GM19351 (cell line): ENCODE data around the gene DEDD.
A peak's percentile ranks its signal among the peaks of the same experiment; 100 is the strongest.
"Not testable (repeated sequence)": the region's sequence is repeated elsewhere in the genome, so short reads cannot be mapped to it uniquely, and the experiment has no call there.

Experiments
- ATAC-seq: cut with Tn5 transposase; IDR thresholded peaks from one replicate; pipeline ENCODE4 v1.9.1; 2021; ENCODE audit warnings: mild to moderate bottlenecking, moderate library complexity; ENCODE audit not compliant: unreplicated experiment

The DEDD gene

GRCh38 chr1:161128591-161129420 is 3.7 kb downstream of the DEDD start:
- ATAC-seq, result no peak

DNA sequence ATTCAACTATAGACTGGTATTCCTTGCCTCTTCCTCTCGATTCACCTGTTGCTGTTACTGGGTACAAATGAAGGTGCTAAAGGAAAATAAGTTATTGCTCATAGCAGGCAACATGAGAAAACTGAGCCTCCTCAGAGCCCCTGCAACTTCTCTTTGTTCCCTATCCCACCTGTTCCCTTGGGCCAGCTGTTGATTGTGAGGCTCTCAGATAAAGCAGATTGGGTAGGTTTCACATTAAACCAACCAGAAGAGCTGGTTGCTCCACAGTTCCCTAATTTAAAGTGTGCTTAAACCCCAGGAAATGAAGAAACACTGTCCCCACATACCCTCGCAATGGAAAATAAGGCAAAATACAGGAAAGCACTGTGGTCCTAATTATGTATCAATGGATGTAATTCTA is 4.8 kb downstream of the DEDD start:
- no peak for ATAC-seq

- no peak for ATAC-seq
Observed at GRCh38 chr1:161122967-161123366, 9.5 kb downstream of the DEDD start.

- ATAC-seq, result no peak
Observed at GRCh38 chr1:161121834-161122233, 10.6 kb downstream of the DEDD start.

DNA sequence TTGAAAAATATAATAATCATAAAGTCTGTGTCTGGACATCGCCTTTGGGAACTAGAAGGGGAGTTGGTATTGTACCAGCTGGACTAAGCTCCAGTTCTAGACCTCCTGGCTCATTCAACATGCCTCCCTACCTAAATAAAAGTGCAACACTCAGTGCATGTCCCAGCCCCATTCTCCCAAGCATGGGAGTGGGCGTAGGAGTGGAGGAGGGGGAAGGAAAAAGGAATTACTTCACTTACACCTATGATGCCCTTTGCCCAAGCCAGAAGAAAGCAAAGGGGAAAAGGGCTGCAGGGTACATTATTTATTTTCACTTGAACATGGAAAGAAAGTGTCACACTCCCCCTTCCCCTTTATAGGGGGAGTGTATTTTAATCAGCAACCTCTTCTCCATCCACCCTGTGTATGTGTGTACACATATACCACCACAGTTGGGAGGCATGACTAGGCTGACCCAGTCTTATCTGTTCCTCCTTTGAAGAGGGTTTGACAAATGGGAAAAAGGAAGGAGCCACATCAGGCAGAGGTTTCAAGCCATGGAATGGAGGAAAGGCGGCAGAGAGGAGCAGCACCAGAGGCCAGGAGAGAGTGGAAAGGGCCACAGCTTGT is 11.3 kb downstream of the DEDD start:
- no peak for ATAC-seq

- ATAC-seq, result peak; percentile 57
Observed at GRCh38 chr1:161119092-161119903, 13.2 kb downstream of the DEDD start.

- peak; percentile 79 for ATAC-seq
Observed at GRCh38 chr1:161117759-161118581, 14.5 kb downstream of the DEDD start, which contains the start of the genes NIT1 and PFDN2. NIT1 (plus strand) TSS chr1:161118105; CDS start chr1:161118177, 72 bp downstream. PFDN2 (minus strand) TSS chr1:161118037; CDS start chr1:161118026, 11 bp downstream.

DNA sequence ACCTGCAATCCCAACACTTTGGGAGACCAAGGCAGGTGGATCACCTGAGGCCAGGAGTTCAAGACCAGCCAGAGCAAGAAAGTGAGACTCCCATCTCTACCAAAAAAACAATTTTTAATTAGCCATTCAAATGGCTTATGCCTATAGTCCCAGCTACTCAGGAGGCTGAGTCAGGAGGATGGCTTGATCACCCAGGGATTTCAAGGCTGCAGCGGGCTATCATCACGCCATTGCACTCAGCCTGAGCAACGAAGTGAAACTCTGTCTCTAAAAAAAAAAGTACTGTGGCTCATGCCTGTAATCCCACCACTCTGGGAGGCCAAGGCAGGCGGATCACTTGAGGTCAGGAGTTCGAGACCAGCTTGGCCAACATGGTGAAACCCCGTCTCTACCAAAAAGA is 16.5 kb downstream of the DEDD start:
- not testable (repeated sequence) for ATAC-seq

GRCh38 chr1:161115132-161115711 is 17.2 kb downstream of the DEDD start:
- no peak for ATAC-seq

- ATAC-seq, result no peak
Observed at GRCh38 chr1:161114556-161114955, 17.9 kb downstream of the DEDD start.

GRCh38 chr1:161113915-161114314 is 18.6 kb downstream of the DEDD start:
- no peak for ATAC-seq

GRCh38 chr1:161111527-161111926 is 20.9 kb downstream of the DEDD start:
- no peak for ATAC-seq

DNA sequence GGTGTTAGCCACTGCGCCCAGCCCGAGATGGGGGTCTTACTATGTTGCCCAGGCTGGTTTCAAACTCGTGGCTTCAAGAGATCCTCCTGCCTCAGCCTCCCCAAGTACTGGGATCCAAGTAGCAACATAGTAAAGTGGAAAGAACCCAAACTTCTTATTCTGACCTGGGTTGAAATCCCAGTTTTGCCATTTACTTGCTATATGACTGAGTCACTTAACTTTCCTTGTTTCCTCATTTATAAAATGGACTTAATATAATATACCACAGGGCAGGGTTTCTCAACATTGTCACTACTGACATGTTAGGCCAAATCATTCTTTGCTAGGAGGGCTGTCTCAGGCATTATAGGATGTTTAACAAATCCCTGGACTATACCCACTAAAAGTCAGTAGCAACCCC is 21.4 kb downstream of the DEDD start:
- ATAC-seq, result no peak

DNA sequence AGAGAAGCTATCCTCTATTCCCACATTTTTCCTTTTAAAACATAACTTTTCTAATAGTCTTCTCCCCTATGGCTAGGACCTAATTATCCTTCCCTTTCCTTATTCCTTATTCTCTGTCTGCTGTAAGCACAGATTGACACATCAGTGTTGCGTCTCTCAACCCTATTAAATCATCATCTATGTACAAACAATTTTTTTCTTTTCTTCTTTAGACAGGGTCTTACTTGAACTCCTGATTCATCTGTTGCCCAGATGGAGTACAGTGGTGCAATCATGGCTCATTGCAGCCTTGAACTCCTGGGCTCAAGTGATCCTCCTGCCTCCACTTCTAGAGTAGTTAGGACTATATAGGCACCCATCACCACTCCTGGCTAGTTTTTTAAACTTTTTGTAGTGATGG is 26.0 kb downstream of the DEDD start:
- ATAC-seq, result no peak

DNA sequence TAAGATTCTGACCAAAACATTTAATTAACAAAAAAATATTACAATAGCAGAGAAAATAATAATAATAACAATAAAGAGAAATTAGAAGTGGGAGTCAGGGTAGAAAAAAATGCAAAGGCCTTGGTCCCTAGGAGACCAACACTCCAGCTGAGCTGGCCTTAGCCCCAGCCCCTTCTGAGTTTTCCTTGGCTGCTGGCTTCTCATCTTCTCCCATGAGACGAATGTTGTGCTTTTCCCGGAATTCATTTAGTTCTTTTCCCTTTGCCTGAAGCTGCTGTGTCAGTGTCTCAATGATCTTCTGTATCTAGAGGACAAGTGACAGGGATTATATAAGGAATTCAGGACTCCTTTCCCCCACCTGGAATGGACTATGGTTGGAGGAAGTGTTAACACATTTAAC is 31.9 kb downstream of the DEDD start:
- no peak for ATAC-seq

DNA sequence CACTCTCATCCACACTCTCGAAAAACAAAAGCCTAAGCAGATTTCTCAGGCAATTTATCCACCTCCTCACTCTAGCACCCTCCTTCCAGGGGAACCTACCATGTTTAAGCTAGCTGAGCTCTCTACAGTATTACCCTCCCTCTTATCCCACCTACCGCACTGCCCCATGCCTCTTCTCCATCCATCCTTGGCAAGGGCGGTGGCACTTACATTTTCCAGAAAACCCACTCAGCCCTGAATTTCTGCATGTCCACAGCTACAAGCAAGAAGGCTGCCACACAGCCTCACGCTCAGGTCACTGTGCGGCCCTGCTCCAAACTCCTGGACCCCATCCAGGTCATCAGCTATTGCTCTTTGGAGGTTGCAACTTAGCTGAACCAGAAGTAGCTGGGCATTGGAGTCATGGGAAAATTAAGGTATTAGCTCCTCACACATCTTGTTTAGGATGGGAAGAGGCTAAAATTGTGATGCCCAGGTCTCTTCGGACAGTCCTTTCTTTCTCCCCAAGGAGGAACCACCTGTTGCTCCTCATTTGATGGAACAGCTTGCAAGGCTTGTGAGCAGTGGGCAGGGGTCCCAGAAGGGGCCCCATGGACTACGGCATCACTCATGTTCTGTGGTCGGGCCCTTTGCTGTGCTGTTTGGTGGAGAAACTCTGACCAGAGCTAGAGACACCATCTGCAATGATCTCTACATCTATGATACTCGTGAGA is 33.2 kb downstream of the DEDD start:
- no peak for ATAC-seq

DNA sequence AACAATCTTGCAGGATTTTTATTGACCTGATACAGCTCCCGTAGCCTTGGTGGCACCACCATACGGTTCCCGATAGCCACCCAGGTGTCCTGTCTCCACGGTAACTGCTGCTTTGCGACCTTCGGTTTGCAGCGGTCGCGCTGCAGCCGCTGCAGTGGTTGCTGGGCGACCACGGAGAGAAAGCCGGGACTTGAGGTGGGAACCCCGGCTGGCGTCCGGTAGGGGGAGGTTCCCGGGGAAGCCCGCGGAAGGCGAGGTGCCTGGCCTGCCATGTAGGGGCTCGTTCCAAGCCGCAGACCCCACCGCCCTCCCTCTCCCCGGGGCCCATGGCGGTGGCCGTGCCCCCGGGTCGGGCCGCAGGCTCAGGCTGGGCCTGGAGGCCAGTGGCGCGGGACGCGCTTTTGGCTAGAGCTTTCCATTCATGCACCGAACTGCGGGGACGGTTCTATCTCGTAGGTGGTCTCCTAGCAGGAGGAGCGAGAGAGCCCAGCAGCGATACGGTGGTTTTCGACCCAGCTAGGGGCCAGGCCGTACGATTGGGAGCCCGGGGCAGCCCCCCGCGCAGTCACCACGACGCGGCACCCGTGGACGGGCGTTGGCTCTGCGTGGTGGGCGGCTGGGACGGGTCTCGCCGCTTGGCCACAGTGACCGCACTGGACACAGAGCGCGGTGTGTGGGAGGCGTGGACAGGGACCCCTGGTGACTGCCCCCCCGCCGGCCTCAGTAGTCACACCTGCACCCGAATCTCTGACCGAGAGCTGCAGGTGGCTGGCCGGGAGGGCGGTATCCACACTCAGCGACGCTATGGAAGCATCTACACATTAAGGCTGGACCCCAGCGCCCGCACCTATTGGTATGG is 34.0 kb downstream of the DEDD start, which contains the start of gene KLHDC9:
Gene KLHDC9, plus strand, starts transcription at position 152 of the 859 bp plus-strand sequence. Its CDS starts 175 bp downstream, at position 327.
- ATAC-seq, result peak; percentile 78

GRCh38 chr1:161096530-161096929 is 35.9 kb downstream of the DEDD start:
- ATAC-seq, result no peak
